HepG2 (cell line): ENCODE data around the gene PC. TPM values are rescaled to one million over a fixed set of nuclear protein-coding genes. Genes with fewer than 3 reads are reported as not detected.
A peak's percentile ranks its signal among the peaks of the same experiment; 100 is the strongest.

Experiments used
- ETV6 ChIP-seq: sonication (generic); formaldehyde crosslinking; conservative IDR thresholded peaks from 2 replicates; pipeline ENCODE4 v1.4.0; 2020; ENCODE audit warnings: missing genetic modification reagents
- GTF2F1 ChIP-seq: fragments of 150-350 bp; IDR thresholded peaks from 2 replicates; pipeline ENCODE4 v1.6.1; 2014; ENCODE audit warnings: low read length
- MED1 ChIP-seq: sonication (generic); formaldehyde crosslinking; IDR thresholded peaks from 2 replicates; pipeline ENCODE4 v1.4.0; 2020; ENCODE audit warnings: missing genetic modification reagents
- MTF2 ChIP-seq: sonication (generic); formaldehyde crosslinking; IDR thresholded peaks from 2 replicates; pipeline ENCODE4 v1.5.0; 2020; ENCODE audit warnings: missing genetic modification reagents, borderline replicate concordance
- MXD4 ChIP-seq: IDR thresholded peaks from 2 replicates; pipeline ENCODE4 v1.6.1; 2016; ENCODE audit warnings: mild to moderate bottlenecking, missing biosample characterization, missing genetic modification reagents
- MXI1 ChIP-seq: IDR thresholded peaks from 3 replicates; pipeline ENCODE4 v1.6.1; 2012; ENCODE audit warnings: low read depth, low read length, inconsistent platforms, borderline replicate concordance
- NFYB ChIP-seq: sonication (generic); formaldehyde crosslinking; IDR thresholded peaks from 2 replicates; pipeline ENCODE4 v1.4.0; 2020; ENCODE audit warnings: missing genetic modification reagents
- RXRA ChIP-seq: sonication (generic); formaldehyde crosslinking; IDR thresholded peaks from 2 replicates; pipeline ENCODE4 v1.5.1; 2020; ENCODE audit warnings: missing genetic modification reagents
- SAFB2 ChIP-seq: sonication (generic); formaldehyde crosslinking; IDR thresholded peaks from 2 replicates; pipeline ENCODE4 v1.5.1; 2020; ENCODE audit warnings: missing genetic modification reagents, low read depth, mild to moderate bottlenecking, borderline replicate concordance
- U2AF1 ChIP-seq: fragments of 200-400 bp; formaldehyde crosslinking; optimal IDR thresholded peaks from 2 replicates; pipeline ENCODE3; 2017; ENCODE audit warnings: mild to moderate bottlenecking, low read depth, low read length
- ZFX ChIP-seq: sonication (generic); formaldehyde crosslinking; IDR thresholded peaks from 2 replicates; pipeline ENCODE4 v1.4.0; 2020; ENCODE audit warnings: mild to moderate bottlenecking, low read depth, missing genetic modification reagents, moderate library complexity
- ZNF431 ChIP-seq: sonication (generic); formaldehyde crosslinking; IDR thresholded peaks from 2 replicates; pipeline ENCODE4 v1.9.0; 2022; ENCODE audit warnings: missing genetic modification reagents, low read depth, mild to moderate bottlenecking, borderline replicate concordance
- ZNF644 ChIP-seq: IDR thresholded peaks from 2 replicates; pipeline ENCODE4 v1.6.1; 2016; ENCODE audit warnings: low read depth
- ZNF672 ChIP-seq: sonication (generic); formaldehyde crosslinking; IDR thresholded peaks from 2 replicates; pipeline ENCODE4 v1.8.1; 2022; ENCODE audit warnings: missing genetic modification reagents
- ZNF674 ChIP-seq: sonication (generic); formaldehyde crosslinking; IDR thresholded peaks from 2 replicates; pipeline ENCODE4 v1.5.0; 2020; ENCODE audit warnings: low read depth, mild to moderate bottlenecking, missing genetic modification reagents
- ZNF724P ChIP-seq: sonication (generic); formaldehyde crosslinking; IDR thresholded peaks from 2 replicates; pipeline ENCODE4 v1.8.0; 2022; ENCODE audit warnings: missing genetic modification reagents, borderline replicate concordance
- ZNF792 ChIP-seq: IDR thresholded peaks from 2 replicates; pipeline ENCODE4 v1.6.1; 2016
- polyA plus RNA-seq, 8 experiments: library from polyadenylated mRNA; depleted of rRNA in 3 of 8; stranded (reverse) in 7 of 8; unstranded in 1 of 8; fragments of >200 nt; fragmentation: Illumina TruSeq in 4 of 8; extraction: Trizol in 4 of 8; gene quantifications; 2 replicates each; pipeline versions ENCODE4 v1.2.1 to v1.2.3, GENCODE V29; 2011 to 2016; ENCODE audit warnings: low read depth in 4 of 8, missing spikeins in 1 of 8, mixed read lengths in 1 of 8; ENCODE audit not compliant: insufficient read depth in 1 of 8
- total RNA-seq, 5 experiments: library from RNA; depleted of rRNA; stranded (reverse); fragments of >200 nt; fragmentation: Illumina TruSeq; extraction: Trizol; gene quantifications; 2 replicates each; pipeline ENCODE4 v1.2.3, GENCODE V29; 2016; ENCODE audit warnings: low read depth in 1 of 5
- TF ChIP-seq, protein P1 (sequence below): sonication (generic); formaldehyde crosslinking; IDR thresholded peaks from 2 replicates; pipeline ENCODE4 v1.4.0; 2020; ENCODE audit warnings: mild to moderate bottlenecking, missing genetic modification reagents
- TF ChIP-seq, protein P2 (sequence below): sonication (generic); formaldehyde crosslinking; conservative IDR thresholded peaks from 2 replicates; pipeline ENCODE4 v1.8.0; 2022; ENCODE audit warnings: mild to moderate bottlenecking, moderate library complexity, missing genetic modification reagents
- TF ChIP-seq, protein P3 (sequence below): sonication (generic); formaldehyde crosslinking; IDR thresholded peaks from 2 replicates; pipeline ENCODE4 v1.5.0; 2020; ENCODE audit warnings: missing genetic modification reagents
- TF ChIP-seq, protein P4 (sequence below): sonication (generic); formaldehyde crosslinking; IDR thresholded peaks from 2 replicates; pipeline ENCODE4 v1.9.0; 2022; ENCODE audit warnings: missing genetic modification reagents, mild to moderate bottlenecking, borderline replicate concordance
- TF ChIP-seq, protein P5 (sequence below): sonication (generic); formaldehyde crosslinking; IDR thresholded peaks from 2 replicates; pipeline ENCODE4 v1.5.0; 2020; ENCODE audit warnings: mild to moderate bottlenecking, missing genetic modification reagents
- TF ChIP-seq, protein P6 (sequence below): IDR thresholded peaks from 2 replicates; pipeline ENCODE4 v1.6.1; 2016; ENCODE audit warnings: control low read depth

The PC gene
- total and polyA plus RNA-seq, 2 of the 13 experiments (the other 11 are each of a cell fraction or from before 2014, with no cell fraction given): 29.0 to 39.0 TPM

DNA sequence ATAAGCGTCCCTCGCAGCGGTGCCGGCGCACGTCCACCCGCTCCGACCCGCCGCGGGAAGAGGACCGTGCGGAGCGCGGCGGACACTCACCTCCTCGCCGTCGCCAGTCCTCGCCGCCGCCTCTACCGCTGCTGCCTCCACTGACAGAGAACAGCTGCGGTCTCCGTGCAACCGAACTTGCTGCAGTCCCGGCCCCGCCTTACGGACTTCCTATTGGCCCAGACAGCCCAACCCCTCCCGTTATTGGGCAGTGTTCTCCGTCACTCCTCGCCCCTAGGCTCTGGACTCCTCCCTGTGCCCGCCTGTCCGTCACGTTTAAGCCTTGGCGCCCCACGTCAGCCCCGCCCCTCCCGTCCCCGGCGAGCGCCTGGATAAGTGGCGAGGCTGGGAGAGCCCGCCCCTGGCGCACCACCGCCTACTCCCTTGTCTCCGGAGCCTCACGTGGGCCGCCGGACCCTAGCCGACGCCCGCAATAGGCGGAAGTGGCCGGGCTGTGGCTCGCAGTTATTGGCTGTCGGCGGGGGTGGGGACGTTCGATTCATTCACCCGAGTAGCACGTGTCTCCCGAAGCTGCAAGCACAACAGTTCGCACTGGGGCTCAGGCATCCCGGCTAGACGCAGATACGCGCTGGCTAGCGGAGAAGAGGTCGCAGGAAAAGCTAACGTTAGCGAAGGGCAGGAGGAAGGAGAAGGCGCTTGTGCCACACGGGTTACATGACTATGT lies at the start of gene PC (continued):
- TF ChIP-seq MED1 (CRISPR knock-in tag) (peak; percentile 13; the same call in 1 of the 2 replicates), NFYB (CRISPR knock-in tag) (peak; percentile 93), ETV6 (CRISPR knock-in tag) (0 out of 2 replicates have a peak, but pooled peaks have one; percentile 43), ZNF674 (CRISPR knock-in tag) (no peak), MTF2 (CRISPR knock-in tag) (no peak), ZNF724P (CRISPR knock-in tag) (peak; percentile 60; the same call in 1 of the 2 replicates), ZNF644 (CRISPR knock-in tag) (no peak), GTF2F1 (no peak), ZNF672 (no peak; the same call in 1 of the 2 replicates), MXI1 (peak; percentile 99), RXRA (CRISPR knock-in tag) (peak; percentile 79), ZNF431 (CRISPR knock-in tag) (peak; percentile 67; the same call in 1 of the 2 replicates), ZFX (no peak), U2AF1 (no peak), MXD4 (peak; percentile 99), SAFB2 (CRISPR knock-in tag) (peak; percentile 52; the same call in 1 of the 2 replicates), ZNF792 (peak; percentile 74)
- TF ChIP-seq, protein P1, sequence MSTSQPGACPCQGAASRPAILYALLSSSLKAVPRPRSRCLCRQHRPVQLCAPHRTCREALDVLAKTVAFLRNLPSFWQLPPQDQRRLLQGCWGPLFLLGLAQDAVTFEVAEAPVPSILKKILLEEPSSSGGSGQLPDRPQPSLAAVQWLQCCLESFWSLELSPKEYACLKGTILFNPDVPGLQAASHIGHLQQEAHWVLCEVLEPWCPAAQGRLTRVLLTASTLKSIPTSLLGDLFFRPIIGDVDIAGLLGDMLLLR (CRISPR knock-in tag): peak; percentile 97; the same call in 1 of the 2 replicates
- TF ChIP-seq, protein P2, sequence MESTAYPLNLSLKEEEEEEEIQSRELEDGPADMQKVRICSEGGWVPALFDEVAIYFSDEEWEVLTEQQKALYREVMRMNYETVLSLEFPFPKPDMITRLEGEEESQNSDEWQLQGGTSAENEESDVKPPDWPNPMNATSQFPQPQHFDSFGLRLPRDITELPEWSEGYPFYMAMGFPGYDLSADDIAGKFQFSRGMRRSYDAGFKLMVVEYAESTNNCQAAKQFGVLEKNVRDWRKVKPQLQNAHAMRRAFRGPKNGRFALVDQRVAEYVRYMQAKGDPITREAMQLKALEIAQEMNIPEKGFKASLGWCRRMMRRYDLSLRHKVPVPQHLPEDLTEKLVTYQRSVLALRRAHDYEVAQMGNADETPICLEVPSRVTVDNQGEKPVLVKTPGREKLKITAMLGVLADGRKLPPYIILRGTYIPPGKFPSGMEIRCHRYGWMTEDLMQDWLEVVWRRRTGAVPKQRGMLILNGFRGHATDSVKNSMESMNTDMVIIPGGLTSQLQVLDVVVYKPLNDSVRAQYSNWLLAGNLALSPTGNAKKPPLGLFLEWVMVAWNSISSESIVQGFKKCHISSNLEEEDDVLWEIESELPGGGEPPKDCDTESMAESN (CRISPR knock-in tag): peak; percentile 88
- TF ChIP-seq, protein P3, sequence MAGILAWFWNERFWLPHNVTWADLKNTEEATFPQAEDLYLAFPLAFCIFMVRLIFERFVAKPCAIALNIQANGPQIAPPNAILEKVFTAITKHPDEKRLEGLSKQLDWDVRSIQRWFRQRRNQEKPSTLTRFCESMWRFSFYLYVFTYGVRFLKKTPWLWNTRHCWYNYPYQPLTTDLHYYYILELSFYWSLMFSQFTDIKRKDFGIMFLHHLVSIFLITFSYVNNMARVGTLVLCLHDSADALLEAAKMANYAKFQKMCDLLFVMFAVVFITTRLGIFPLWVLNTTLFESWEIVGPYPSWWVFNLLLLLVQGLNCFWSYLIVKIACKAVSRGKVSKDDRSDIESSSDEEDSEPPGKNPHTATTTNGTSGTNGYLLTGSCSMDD (CRISPR knock-in tag): no peak
- TF ChIP-seq, protein P4, sequence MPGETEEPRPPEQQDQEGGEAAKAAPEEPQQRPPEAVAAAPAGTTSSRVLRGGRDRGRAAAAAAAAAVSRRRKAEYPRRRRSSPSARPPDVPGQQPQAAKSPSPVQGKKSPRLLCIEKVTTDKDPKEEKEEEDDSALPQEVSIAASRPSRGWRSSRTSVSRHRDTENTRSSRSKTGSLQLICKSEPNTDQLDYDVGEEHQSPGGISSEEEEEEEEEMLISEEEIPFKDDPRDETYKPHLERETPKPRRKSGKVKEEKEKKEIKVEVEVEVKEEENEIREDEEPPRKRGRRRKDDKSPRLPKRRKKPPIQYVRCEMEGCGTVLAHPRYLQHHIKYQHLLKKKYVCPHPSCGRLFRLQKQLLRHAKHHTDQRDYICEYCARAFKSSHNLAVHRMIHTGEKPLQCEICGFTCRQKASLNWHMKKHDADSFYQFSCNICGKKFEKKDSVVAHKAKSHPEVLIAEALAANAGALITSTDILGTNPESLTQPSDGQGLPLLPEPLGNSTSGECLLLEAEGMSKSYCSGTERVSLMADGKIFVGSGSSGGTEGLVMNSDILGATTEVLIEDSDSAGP (CRISPR knock-in tag): peak; percentile 67
- TF ChIP-seq, protein P5, sequence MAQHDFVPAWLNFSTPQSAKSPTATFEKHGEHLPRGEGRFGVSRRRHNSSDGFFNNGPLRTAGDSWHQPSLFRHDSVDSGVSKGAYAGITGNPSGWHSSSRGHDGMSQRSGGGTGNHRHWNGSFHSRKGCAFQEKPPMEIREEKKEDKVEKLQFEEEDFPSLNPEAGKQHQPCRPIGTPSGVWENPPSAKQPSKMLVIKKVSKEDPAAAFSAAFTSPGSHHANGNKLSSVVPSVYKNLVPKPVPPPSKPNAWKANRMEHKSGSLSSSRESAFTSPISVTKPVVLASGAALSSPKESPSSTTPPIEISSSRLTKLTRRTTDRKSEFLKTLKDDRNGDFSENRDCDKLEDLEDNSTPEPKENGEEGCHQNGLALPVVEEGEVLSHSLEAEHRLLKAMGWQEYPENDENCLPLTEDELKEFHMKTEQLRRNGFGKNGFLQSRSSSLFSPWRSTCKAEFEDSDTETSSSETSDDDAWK (CRISPR knock-in tag): no peak
- TF ChIP-seq, protein P6, sequence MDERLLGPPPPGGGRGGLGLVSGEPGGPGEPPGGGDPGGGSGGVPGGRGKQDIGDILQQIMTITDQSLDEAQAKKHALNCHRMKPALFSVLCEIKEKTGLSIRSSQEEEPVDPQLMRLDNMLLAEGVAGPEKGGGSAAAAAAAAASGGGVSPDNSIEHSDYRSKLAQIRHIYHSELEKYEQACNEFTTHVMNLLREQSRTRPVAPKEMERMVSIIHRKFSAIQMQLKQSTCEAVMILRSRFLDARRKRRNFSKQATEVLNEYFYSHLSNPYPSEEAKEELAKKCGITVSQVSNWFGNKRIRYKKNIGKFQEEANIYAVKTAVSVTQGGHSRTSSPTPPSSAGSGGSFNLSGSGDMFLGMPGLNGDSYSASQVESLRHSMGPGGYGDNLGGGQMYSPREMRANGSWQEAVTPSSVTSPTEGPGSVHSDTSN: peak; percentile 92
